HG03196 (cell line): ENCODE measurements around the gene HSPB1.
"Not testable (repeated sequence)": the region's sequence is repeated elsewhere in the genome, so short reads cannot be mapped to it uniquely, and the experiment has no call there.

Experiments
- ATAC-seq: cut with Tn5 transposase; IDR thresholded peaks from one replicate; pipeline ENCODE4 v1.9.1; 2021; ENCODE audit not compliant: unreplicated experiment

Gene HSPB1

GRCh38 chr7:76330261-76330660 is 27.8 kb downstream of the HSPB1 start:
- no peak for ATAC-seq

GRCh38 chr7:76330673-76331072 is 28.2 kb downstream of the HSPB1 start:
- no peak for ATAC-seq

- ATAC-seq = no peak
Observed at GRCh38 chr7:76332078-76332477, 29.6 kb downstream of the HSPB1 start.

- ATAC-seq = no peak
Observed at GRCh38 chr7:76333511-76334101, 31.1 kb downstream of the HSPB1 start.

- no peak for ATAC-seq
Observed at GRCh38 chr7:76334320-76334967, 32.0 kb downstream of the HSPB1 start.

DNA sequence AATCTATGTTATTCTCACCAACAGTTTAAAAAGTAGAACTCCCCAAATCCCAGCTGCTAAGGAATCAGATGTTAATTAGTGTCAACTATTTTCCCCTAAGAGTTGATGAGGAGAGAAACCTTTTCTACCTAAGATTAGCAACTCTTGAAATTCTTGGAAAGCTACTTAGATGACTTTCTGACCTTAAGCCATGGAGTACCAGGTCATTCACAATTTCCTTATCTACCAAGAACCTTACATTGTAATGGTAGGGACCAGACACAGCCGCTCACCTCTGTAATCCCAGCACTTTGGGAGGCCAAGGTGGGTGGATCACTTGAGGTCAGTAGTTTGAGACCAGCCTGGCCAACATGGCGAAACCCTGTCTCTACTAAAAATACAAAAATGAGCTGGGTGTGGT is 32.9 kb downstream of the HSPB1 start:
- not testable (repeated sequence) for ATAC-seq

DNA sequence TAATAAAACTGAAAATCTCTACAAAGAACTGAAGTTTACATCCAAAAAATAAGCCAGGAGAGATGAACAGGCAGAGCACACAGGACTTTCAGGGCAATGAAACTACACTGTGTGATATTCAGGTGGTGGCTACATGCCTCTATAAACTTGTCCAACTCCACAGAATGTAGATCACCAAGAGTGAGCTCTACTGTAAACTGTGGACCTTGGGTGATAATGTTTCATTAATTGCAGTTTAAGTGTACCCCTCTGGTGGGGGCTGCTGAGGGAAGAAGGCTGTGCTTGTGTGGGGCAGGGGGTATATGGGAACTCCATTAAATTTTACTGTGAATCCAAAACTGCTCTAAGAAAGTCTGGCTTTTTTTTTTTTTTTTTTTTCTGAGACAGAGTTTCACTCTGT is 33.6 kb downstream of the HSPB1 start:
- ATAC-seq = no peak

DNA sequence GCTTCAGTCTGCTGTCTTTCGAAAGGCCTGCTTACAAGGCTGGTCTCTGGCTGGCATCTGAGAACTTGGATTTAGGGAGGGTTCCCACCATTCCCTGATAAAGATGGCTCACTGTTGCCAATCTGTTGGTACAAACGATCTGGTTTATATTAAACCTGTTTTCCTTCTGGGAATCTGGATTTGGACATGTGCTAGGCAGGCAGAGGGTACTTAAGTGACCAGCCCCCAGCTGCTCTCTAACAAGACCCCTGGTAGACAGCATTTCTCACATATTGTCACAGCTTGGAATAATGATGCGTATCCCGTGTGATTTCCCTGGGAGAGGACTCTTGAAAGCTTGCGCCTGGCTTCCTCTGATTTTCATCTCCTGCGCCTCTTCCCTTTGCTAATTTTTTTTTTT is 34.7 kb downstream of the HSPB1 start:
- ATAC-seq = no peak

DNA sequence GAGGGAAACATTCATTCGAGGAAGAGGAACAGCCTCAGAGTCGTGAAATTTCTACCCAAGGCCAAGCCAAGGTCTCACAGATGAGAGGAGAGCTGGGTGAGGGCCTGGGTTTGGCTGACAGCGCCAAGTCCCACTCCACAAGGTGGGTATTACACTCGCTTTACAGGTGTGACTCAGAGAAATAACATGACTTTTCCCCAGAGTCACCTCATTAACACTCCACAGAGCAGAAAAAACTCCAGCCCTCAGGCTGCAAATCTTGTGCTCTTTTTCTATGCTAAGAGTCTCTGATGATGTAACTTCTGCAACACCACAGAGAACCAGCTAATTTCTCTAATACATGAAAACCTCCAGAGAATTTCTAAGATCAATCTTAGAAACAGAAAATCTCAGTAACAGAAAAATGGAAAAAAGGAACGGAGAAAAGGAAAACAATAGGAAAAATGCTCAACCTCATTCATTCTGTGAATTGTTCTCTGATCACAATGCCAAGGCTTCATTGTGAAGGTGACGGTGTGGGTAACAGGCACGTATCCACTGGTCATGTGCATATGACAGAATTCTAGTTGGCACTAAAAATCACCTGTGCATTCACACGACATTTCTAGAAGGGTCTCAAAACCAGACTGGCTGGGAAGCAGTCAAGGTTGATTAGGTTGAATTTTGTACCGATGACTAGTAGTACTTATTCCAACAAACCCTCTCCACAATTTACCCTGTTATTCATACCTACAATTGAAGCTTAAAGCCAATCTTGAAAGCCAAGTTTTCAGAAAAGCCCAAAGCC is 36.0 kb downstream of the HSPB1 start:
- no peak for ATAC-seq

DNA sequence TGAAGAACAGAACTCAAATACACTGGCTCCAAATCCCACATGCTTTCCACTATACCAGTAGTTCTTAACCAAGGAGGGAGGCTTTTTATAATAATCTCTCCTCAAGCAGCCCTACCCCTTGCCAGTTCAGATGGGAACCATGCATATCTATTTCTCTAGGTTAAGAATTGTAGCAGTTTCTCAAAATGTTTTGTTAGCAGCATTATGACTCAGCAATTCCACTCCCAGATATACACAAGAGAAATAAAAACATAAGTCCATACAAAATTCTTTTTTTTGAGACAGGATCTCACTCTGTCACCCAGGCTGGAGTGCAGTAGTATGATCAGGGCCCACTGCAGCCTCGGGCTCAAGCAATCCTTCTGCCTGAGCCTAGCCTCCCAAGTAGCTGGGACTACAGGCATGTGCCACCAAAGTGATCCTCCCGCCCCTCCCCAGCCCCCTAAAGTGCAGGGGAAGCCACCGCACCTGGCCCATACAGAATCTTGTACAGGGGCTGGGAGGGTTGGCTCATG is 38.2 kb downstream of the HSPB1 start:
- ATAC-seq = no peak

GRCh38 chr7:76342222-76342621 is 39.7 kb downstream of the HSPB1 start:
- no peak for ATAC-seq

- ATAC-seq = no peak
Observed at GRCh38 chr7:76343294-76343930, 40.9 kb downstream of the HSPB1 start.

- no peak for ATAC-seq
Observed at GRCh38 chr7:76343931-76344321, 41.5 kb downstream of the HSPB1 start.

- no peak for ATAC-seq
Observed at GRCh38 chr7:76346097-76346496, 43.6 kb downstream of the HSPB1 start.

DNA sequence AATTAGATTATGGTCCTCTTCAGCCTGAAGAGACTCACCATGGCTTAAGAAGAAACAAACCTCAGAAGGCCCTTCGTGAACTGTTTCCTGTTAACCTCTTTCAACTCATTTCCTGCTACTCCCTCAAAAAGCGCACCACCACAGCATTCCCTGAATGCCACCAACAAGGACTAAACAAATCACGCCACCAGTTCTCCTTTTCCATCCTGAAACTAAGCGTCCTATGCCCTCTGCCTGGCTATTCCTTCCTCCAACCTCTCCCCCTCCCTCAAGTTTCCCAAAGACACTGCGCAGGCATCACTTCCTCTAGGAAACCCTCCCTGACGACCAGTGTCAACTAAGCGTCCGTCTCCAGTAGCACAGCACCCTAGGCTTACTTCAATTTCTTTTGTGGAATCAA is 44.3 kb downstream of the HSPB1 start:
- ATAC-seq = no peak

- no peak for ATAC-seq
Observed at GRCh38 chr7:76347710-76348109, 45.2 kb downstream of the HSPB1 start.

DNA sequence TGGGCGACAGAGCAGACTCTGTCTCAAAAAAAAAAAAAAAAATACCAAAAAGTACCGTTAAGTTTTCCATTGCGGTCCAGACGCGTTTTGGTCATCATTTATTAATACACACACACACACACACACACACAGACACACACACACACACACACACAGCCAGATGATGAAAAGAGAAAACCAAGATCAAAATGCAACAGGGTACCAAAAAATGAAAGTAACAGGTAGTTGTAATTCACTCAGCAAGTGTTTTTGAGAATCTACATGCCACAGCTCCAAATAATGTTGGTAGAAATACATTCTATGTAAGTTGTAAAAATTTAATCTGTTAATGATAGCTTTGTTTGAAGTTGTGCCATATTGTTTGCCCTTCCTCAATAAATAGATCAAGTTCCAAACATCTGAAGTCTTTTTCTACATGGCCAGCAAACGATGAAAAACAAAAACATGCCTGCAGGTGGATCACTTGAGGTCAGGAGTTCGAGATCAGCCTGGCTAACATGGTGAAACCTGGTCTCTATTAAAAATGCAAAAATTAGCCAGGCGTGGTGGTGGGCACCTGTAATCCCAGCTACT is 46.9 kb downstream of the HSPB1 start:
- ATAC-seq = no peak

DNA sequence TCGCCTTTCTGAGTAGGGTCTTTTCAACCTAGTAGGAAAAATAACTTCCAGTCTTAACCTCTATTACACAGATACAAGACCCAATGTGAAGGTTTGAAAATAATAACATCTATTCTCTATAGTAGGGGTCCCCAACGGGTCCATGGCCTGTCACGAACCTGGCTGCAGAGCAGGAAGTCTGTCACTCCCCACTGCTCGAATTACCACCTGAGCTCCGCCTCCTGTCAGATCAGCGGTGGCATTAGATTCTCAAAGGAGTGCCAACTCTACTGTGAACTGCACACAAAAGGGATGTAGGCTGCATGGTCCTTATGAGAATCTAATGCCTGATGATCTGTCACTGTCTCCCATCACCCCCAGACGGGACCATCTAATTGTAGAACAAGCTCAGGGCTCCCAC is 48.9 kb downstream of the HSPB1 start:
- ATAC-seq = no peak

GRCh38 chr7:76352193-76352592 is 49.7 kb downstream of the HSPB1 start:
- ATAC-seq = no peak

GRCh38 chr7:76353744-76354143 is 51.3 kb downstream of the HSPB1 start:
- no peak for ATAC-seq
